Prostate gland (tissue), 2 donors: ENCODE measurements around the gene TBC1D5. TPM values are rescaled to one million over a fixed set of nuclear protein-coding genes. Genes with fewer than 3 reads are reported as not detected.

Experiments used
- DNase-seq: peaks from one replicate; pipeline ENCODE4 v3.0.0-alpha.2; 2019; ENCODE audit warnings: low spot score
- H3K27ac ChIP-seq, 2 donors: fragments of 200-600 bp; sonication (generic); 2 replicates each; pipeline ENCODE4 v1.5.1; 2017 to 2019
- H3K27me3 ChIP-seq: fragments of 200-600 bp; sonication (generic); replicated peaks from 2 replicates; pipeline ENCODE4 v1.5.1; 2019; ENCODE audit not compliant: insufficient read depth
- H3K36me3 ChIP-seq, 2 donors: fragments of 200-600 bp; sonication (generic); 1 replicate in 1 of 2; 2 replicates in 1 of 2; pipeline versions ENCODE4 v1.5.1 to v1.8.1; 2017 to 2019
- H3K4me1 ChIP-seq: fragments of 200-600 bp; sonication (generic); replicated peaks from 2 replicates; pipeline ENCODE4 v1.5.1; 2019
- H3K4me3 ChIP-seq, 2 donors: fragments of 200-600 bp; sonication (generic); 2 replicates each; pipeline ENCODE4 v1.5.1; 2017 to 2019
- H3K9me3 ChIP-seq: fragments of 200-600 bp; sonication (generic); 2 replicates; pipeline ENCODE4 v1.5.1; 2017
- CTCF ChIP-seq, 4 experiments: fragments of 200-600 bp in 2 of 4; fragments of 450-650 bp in 2 of 4; sonication (generic) in 2 of 4; IDR thresholded peaks; 1 replicate in 3 of 4; 2 replicates in 1 of 4; pipeline ENCODE4 v1.5.1; 2016 to 2019; ENCODE audit warnings: antibody characterized with exemption in 4 of 4, mild to moderate bottlenecking in 2 of 4, moderate library complexity in 2 of 4
- POLR2A ChIP-seq: fragments of 450-650 bp; IDR thresholded peaks from one replicate; pipeline ENCODE4 v1.6.1; 2016; ENCODE audit warnings: antibody characterized with exemption, mild to moderate bottlenecking
- POLR2AphosphoS5 ChIP-seq: sonication (generic); formaldehyde crosslinking; IDR thresholded peaks from one replicate; pipeline ENCODE4 v1.6.1; 2017; ENCODE audit warnings: antibody characterized with exemption
- WGBS: methylation state at CpG from one replicate; pipeline ENCODE4 v1.1.5; 2018; 5-methylcytosine and 5-hydroxymethylcytosine counted together
- intact Hi-C: fragments of 100-400 bp; cut with DNase I; formaldehyde crosslinking; loops from one replicate; pipeline ENCODE4 v1.14.2; 2022
- total RNA-seq, 2 donors: library from RNA; depleted of rRNA; stranded (reverse); fragments of >200 nt; gene quantifications; one replicate each; pipeline ENCODE4 v1.1.0, GENCODE V29; 2016

TBC1D5 gene
- total RNA-seq, 2 donors from 2014 or later, result 64.8 to 99.2 TPM

GRCh38 chr3:17125738-17126442, 616.5 kb downstream of the TBC1D5 start:
- intact Hi-C loops, result no loop called here
- H3K4me1 ChIP-seq, result no peaks in the 10 kb centered on the region
- no peaks in the 10 kb centered on the region for H3K9me3 ChIP-seq
- H3K4me3 ChIP-seq, result no peak overlapping the region
- no peaks in the 10 kb centered on the region for H3K27me3 ChIP-seq
- H3K36me3 ChIP-seq, result no peaks in the 10 kb centered on the region
- no peak overlapping the region for H3K27ac ChIP-seq
- no peak for TF ChIP-seq POLR2A
- TF ChIP-seq CTCF (IDR thresholded peaks at IDR 0.05), result no peak
- no peak for TF ChIP-seq POLR2AphosphoS5
- 78% methylated on average over 2 of the region's 2 CpGs for WGBS
- DNase-seq, result no peak

GRCh38 chr3:17122758-17123157, 619.7 kb downstream of the TBC1D5 start:
- 76% methylated on average over 3 of the region's 3 CpGs for WGBS
- no peak for TF ChIP-seq POLR2AphosphoS5
- TF ChIP-seq CTCF (IDR thresholded peaks at IDR 0.05), result no peak
- TF ChIP-seq POLR2A, result no peak
- H3K27me3 ChIP-seq, result no peaks in the 10 kb centered on the region
- H3K36me3 ChIP-seq, result no peaks in the 10 kb centered on the region
- no peak overlapping the region for H3K4me3 ChIP-seq
- no peak overlapping the region for H3K27ac ChIP-seq
- H3K9me3 ChIP-seq, result no peaks in the 10 kb centered on the region
- intact Hi-C loops, result no loop called here
- no peak for DNase-seq
- H3K4me1 ChIP-seq, result no peaks in the 10 kb centered on the region

- intact Hi-C loops, result no loop called here
- H3K27me3 ChIP-seq, result no peaks in the 10 kb centered on the region
- no peak overlapping the region for H3K27ac ChIP-seq
- no peaks in the 10 kb centered on the region for H3K4me1 ChIP-seq
- no peak for DNase-seq
- 82% methylated on average over 2 of the region's 2 CpGs for WGBS
- H3K36me3 ChIP-seq, result no peaks in the 10 kb centered on the region
- no peaks in the 10 kb centered on the region for H3K9me3 ChIP-seq
- TF ChIP-seq POLR2A, result no peak
- no peak overlapping the region for H3K4me3 ChIP-seq
These were observed 621.1 kb downstream of the TBC1D5 start for GRCh38 chr3:17121336-17121735.

- no peaks in the 10 kb centered on the region for H3K4me1 ChIP-seq
- DNase-seq, result no peak
- TF ChIP-seq POLR2AphosphoS5 (no peak), POLR2A (no peak), CTCF (IDR thresholded peaks at IDR 0.05) (no peak)
These were observed 622.3 kb downstream of the TBC1D5 start for GRCh38 chr3:17120115-17120514.

GRCh38 chr3:17119201-17120072, 623.0 kb downstream of the TBC1D5 start:
- no peak overlapping the region for H3K4me3 ChIP-seq
- WGBS, result 74% methylated on average over 5 of the region's 5 CpGs

More at GRCh38 chr3:17120115-17120514, 622.3 kb downstream of the TBC1D5 start:
- intact Hi-C loops, result no loop called here
- H3K27ac ChIP-seq, result no peak overlapping the region
- no peaks in the 10 kb centered on the region for H3K9me3 ChIP-seq
- H3K27me3 ChIP-seq, result no peaks in the 10 kb centered on the region
- WGBS, result 88% methylated on average over 4 of the region's 4 CpGs
- no peaks in the 10 kb centered on the region for H3K36me3 ChIP-seq
- no peak overlapping the region for H3K4me3 ChIP-seq

More at GRCh38 chr3:17119201-17120072, 623.0 kb downstream of the TBC1D5 start:
- Histone ChIP-seq H3K9me3 (no peaks in the 10 kb centered on the region), H3K36me3 (no peaks in the 10 kb centered on the region), H3K4me1 (no peaks in the 10 kb centered on the region), H3K27ac (no peak overlapping the region), H3K27me3 (no peaks in the 10 kb centered on the region)
- intact Hi-C loops, result no loop called here
- TF ChIP-seq POLR2A, result no peak
- no peak for TF ChIP-seq POLR2AphosphoS5
- no peak for TF ChIP-seq CTCF (IDR thresholded peaks at IDR 0.05)
- DNase-seq, result no peak
